Spleen (tissue), 11 donors: ENCODE data around the gene LSS. TPM values are rescaled to one million over a fixed set of nuclear protein-coding genes. Genes with fewer than 3 reads are reported as not detected.

Source experiments
- DNase-seq: peaks from one replicate; pipeline ENCODE4 v3.0.0-alpha.2; 2020
- H3K27ac ChIP-seq, 8 donors: fragments of 200-600 bp; sonication (generic) in 7 of 8; 1 replicate in 4 of 8; 2 replicates in 4 of 8; pipeline versions ENCODE4 v1.5.0 to v1.8.0; 2016 to 2021; ENCODE audit warnings: inconsistent platforms in 4 of 8, mild to moderate bottlenecking in 4 of 8, moderate library complexity in 1 of 8
- H3K27me3 ChIP-seq, 7 donors: fragments of 200-600 bp; sonication (generic) in 6 of 7; replicated peaks in 1 of 7; 1 replicate in 4 of 7; 2 replicates in 3 of 7; pipeline versions ENCODE4 v1.5.0 to v1.8.0; 2016 to 2021; ENCODE audit warnings: inconsistent platforms in 3 of 7, mild to moderate bottlenecking in 1 of 7
- H3K36me3 ChIP-seq, 6 donors: fragments of 200-600 bp; sonication (generic) in 5 of 6; 1 replicate in 4 of 6; 2 replicates in 2 of 6; pipeline versions ENCODE4 v1.5.0 to v1.8.0; 2016 to 2021; ENCODE audit warnings: inconsistent platforms in 2 of 6
- H3K4me1 ChIP-seq, 6 donors: fragments of 200-600 bp; sonication (generic) in 5 of 6; 1 replicate in 3 of 6; 2 replicates in 3 of 6; pipeline versions ENCODE4 v1.5.0 to v1.8.0; 2016 to 2021; ENCODE audit warnings: inconsistent platforms in 3 of 6
- H3K4me3 ChIP-seq, 8 donors: fragments of 200-600 bp; sonication (generic) in 7 of 8; 1 replicate in 4 of 8; 2 replicates in 4 of 8; pipeline versions ENCODE4 v1.5.0 to v1.8.0; 2016 to 2021; ENCODE audit warnings: inconsistent platforms in 4 of 8, mild to moderate bottlenecking in 4 of 8, moderate library complexity in 2 of 8
- H3K9me3 ChIP-seq, 8 donors: fragments of 200-600 bp; sonication (generic) in 7 of 8; 1 replicate in 4 of 8; 2 replicates in 4 of 8; pipeline versions ENCODE4 v1.5.0 to v1.8.0; 2016 to 2021; ENCODE audit warnings: inconsistent platforms in 4 of 8
- CTCF ChIP-seq, 11 experiments: fragments of 200-600 bp in 7 of 11; fragments of 450-650 bp in 4 of 11; sonication (generic) in 4 of 11; IDR thresholded peaks in 8 of 11; conservative IDR thresholded peaks in 3 of 11; 1 replicate in 7 of 11; 2 replicates in 4 of 11; pipeline versions ENCODE4 v1.4.0 to v1.8.0; 2016 to 2021; ENCODE audit warnings: antibody characterized with exemption in 11 of 11, inconsistent platforms in 4 of 11, mild to moderate bottlenecking in 1 of 11
- POLR2A ChIP-seq, 3 donors: fragments of 450-650 bp; IDR thresholded peaks; one replicate each; pipeline ENCODE4 v1.5.1; 2017; ENCODE audit warnings: antibody characterized with exemption in 3 of 3, mild to moderate bottlenecking in 1 of 3
- POLR2AphosphoS5 ChIP-seq, 3 donors: sonication (generic); formaldehyde crosslinking; IDR thresholded peaks; one replicate each; pipeline ENCODE4 v1.5.1; 2017; ENCODE audit warnings: antibody characterized with exemption in 3 of 3
- WGBS, 5 donors: extraction: QIAGEN DNeasy Blood & Tissue Kit in 3 of 5; methylation state at CpG; one replicate each; pipeline versions ENCODE4 v1.1.5 to v1.1.7; 2013 to 2018; 5-methylcytosine and 5-hydroxymethylcytosine counted together
- intact Hi-C: fragments of 100-400 bp; cut with DNase I; formaldehyde crosslinking; loops from one replicate; pipeline ENCODE4 v1.15.0; 2023; ENCODE audit warnings: low total_unique reads
- polyA plus RNA-seq, 3 donors: library from polyadenylated mRNA; stranded (reverse); fragments of 200-250 nt; gene quantifications; one replicate each; pipeline ENCODE4 v1.2.1, GENCODE V29; 2013
- total RNA-seq, 7 donors: library from RNA; depleted of rRNA in 3 of 7; stranded (reverse); fragments of >200 nt in 3 of 7; fragmentation: NEBNext Ultra II Directional in 4 of 7; extraction: Animal tissue kit (Norgen Biotek cat#: 25700) in 4 of 7; gene quantifications; one replicate each; pipeline versions ENCODE4 v1.1.0 to v1.2.1, GENCODE V29; 2016 to 2021
- donor health status: healthy with polysubstance abuse.
- donor health status: DM: no; HTN: no; CAD: no; lungs with moderate emphysema.
- donor health status: DM: no; HTN: no; CAD: no.
- donor health status: Bipolar disorder and iron deficiency.
- donor health status: healthy.
- donor health status: DM: no; HTN: no; CAD: no.
- donor health status: DM: yes; HTN: yes; CAD: no.

Gene LSS
- total and polyA plus RNA-seq, 10 donors: 6.3 to 31.2 (median 24.5) TPM

- 79 to 90% (median 82%) methylated on average over 14 of the region's 14 CpGs for WGBS, 5 donors
- intact Hi-C loops: no loop called here
- Histone ChIP-seq H3K27me3 (peaks cover 0 to 9% (median 0%) of the 10 kb centered on the region in 7 donors), H3K4me1 (peaks cover 0 to 12% (median 7%) of the 10 kb centered on the region in 6 donors), H3K36me3 (no peaks in the 10 kb centered on the region), H3K4me3 (no peak overlapping the region), H3K27ac (no peak overlapping the region), H3K9me3 (peaks cover 0 to 4% (median 0%) of the 10 kb centered on the region in 8 donors)
- no peak for TF ChIP-seq POLR2A (IDR thresholded peaks at IDR 0.05)
- TF ChIP-seq CTCF (IDR thresholded peaks at IDR 0.05 in 8 of 11, conservative IDR thresholded peaks at IDR 0.05 in 3 of 11): no peak
- TF ChIP-seq POLR2AphosphoS5 (IDR thresholded peaks at IDR 0.05): no peak
- peak; percentile 54 for DNase-seq
Measured at GRCh38 chr21:46146856-46147255, 81.7 kb downstream of the LSS start.

GRCh38 chr21:46145840-46146691 lies 82.5 kb downstream of the LSS start:
- Histone ChIP-seq H3K4me1 (peaks cover 0 to 12% (median 7%) of the 10 kb centered on the region in 6 donors), H3K9me3 (peaks cover 0 to 4% (median 0%) of the 10 kb centered on the region in 8 donors), H3K4me3 (no peak overlapping the region), H3K27ac (no peak overlapping the region), H3K36me3 (no peaks in the 10 kb centered on the region), H3K27me3 (peaks cover 0 to 2% (median 0%) of the 10 kb centered on the region in 7 donors)
- 85 to 92% (median 92%) methylated on average over 16 to 60 of the region's 60 CpGs for WGBS, 5 donors
- DNase-seq: peak; percentile 64
- TF ChIP-seq POLR2A (IDR thresholded peaks at IDR 0.05): no peak
- no peak for TF ChIP-seq POLR2AphosphoS5 (IDR thresholded peaks at IDR 0.05)
- no peak for TF ChIP-seq CTCF (IDR thresholded peaks at IDR 0.05 in 8 of 11, conservative IDR thresholded peaks at IDR 0.05 in 3 of 11)
- intact Hi-C loops: no loop called here

GRCh38 chr21:46145159-46145839 lies 83.3 kb downstream of the LSS start:
- peaks cover 0 to 4% (median 0%) of the 10 kb centered on the region in 8 donors for H3K9me3 ChIP-seq
- peaks cover 0 to 4% (median 0%) of the 10 kb centered on the region in 7 donors for H3K27me3 ChIP-seq
- peaks cover 0 to 12% (median 7%) of the 10 kb centered on the region in 6 donors for H3K4me1 ChIP-seq
- WGBS, 5 donors: 92 to 95% (median 93%) methylated on average over 11 to 51 of the region's 51 CpGs
- intact Hi-C loops: no loop called here
- H3K36me3 ChIP-seq: no peaks in the 10 kb centered on the region
- DNase-seq: peak; percentile 72
- TF ChIP-seq POLR2A (IDR thresholded peaks at IDR 0.05): no peak
- no peak for TF ChIP-seq CTCF (IDR thresholded peaks at IDR 0.05 in 8 of 11, conservative IDR thresholded peaks at IDR 0.05 in 3 of 11)
- no peak for TF ChIP-seq POLR2AphosphoS5 (IDR thresholded peaks at IDR 0.05)
- H3K4me3 ChIP-seq: no peak overlapping the region
- H3K27ac ChIP-seq: no peak overlapping the region
